ENCODE measurements around the gene PUS7. TPM values are rescaled to one million over a fixed set of nuclear protein-coding genes. Genes with fewer than 3 reads are reported as not detected.
"Not testable (repeated sequence)": the region's sequence is repeated elsewhere in the genome, so short reads cannot be mapped to it uniquely, and the experiment has no call there.

The PUS7 gene
- polyA plus RNA-seq, 1 donor (not counting 4 experiments of a cell fraction or from before 2014, with no cell fraction given) = 25.2 TPM

- Histone ChIP-seq H3K9me1 (ENCODE audit: control insufficient read depth, extremely low read depth, insufficient read depth, low read length) (no peaks in the 10 kb centered on the region), H3K36me3 (ENCODE audit: control insufficient read depth in 2 of 2, extremely low read depth in 1 of 2, insufficient read depth in 2 of 2, low read length in 2 of 2) (peaks cover 1 to 8% of the 10 kb centered on the region in 2 experiments), H3K27me3 (ENCODE audit: control insufficient read depth, extremely low read depth, insufficient read depth, low read length) (no peaks in the 10 kb centered on the region), H3K9ac (ENCODE audit: control insufficient read depth, extremely low read depth, insufficient read depth, low read length) (no peak overlapping the region), H3K4me1 (ENCODE audit: control insufficient read depth, extremely low read depth, insufficient read depth, low read length) (peaks cover 10% of the 10 kb centered on the region), H3K79me2 (ENCODE audit: control insufficient read depth, insufficient read depth, low read length) (peaks cover 61% of the 10 kb centered on the region), H3K4me2 (ENCODE audit: control insufficient read depth, extremely low read depth, insufficient read depth, low read depth, low read length) (no peak overlapping the region), H3K27ac (ENCODE audit: control insufficient read depth, insufficient read depth, low read length) (no peak overlapping the region), H4K20me1 (ENCODE audit: control insufficient read depth, extremely low read depth, insufficient read depth, low read length) (no peaks in the 10 kb centered on the region), H3K9me3 (ENCODE audit: control insufficient read depth, low read depth, low read length) (no peaks in the 10 kb centered on the region), H3K4me3 (ENCODE audit: control insufficient read depth in 2 of 3, extremely low read depth in 1 of 3, insufficient read depth in 2 of 3, low read depth in 1 of 3, low read length in 3 of 3) (no peak overlapping the region), H2AFZ (ENCODE audit: control insufficient read depth, low read length) (no peak overlapping the region)
- TF ChIP-seq, protein P1, sequence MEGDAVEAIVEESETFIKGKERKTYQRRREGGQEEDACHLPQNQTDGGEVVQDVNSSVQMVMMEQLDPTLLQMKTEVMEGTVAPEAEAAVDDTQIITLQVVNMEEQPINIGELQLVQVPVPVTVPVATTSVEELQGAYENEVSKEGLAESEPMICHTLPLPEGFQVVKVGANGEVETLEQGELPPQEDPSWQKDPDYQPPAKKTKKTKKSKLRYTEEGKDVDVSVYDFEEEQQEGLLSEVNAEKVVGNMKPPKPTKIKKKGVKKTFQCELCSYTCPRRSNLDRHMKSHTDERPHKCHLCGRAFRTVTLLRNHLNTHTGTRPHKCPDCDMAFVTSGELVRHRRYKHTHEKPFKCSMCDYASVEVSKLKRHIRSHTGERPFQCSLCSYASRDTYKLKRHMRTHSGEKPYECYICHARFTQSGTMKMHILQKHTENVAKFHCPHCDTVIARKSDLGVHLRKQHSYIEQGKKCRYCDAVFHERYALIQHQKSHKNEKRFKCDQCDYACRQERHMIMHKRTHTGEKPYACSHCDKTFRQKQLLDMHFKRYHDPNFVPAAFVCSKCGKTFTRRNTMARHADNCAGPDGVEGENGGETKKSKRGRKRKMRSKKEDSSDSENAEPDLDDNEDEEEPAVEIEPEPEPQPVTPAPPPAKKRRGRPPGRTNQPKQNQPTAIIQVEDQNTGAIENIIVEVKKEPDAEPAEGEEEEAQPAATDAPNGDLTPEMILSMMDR (optimal IDR thresholded peaks at IDR 0.05 in 1 of 3, IDR thresholded peaks at IDR 0.05 in 1 of 3, conservative IDR thresholded peaks at IDR 0.05 in 1 of 3; ENCODE audit: extremely low read depth in 1 of 3, insufficient read depth in 2 of 3, low read length in 3 of 3) = no peak
- TF ChIP-seq EZH2 (IDR thresholded peaks at IDR 0.05; ENCODE audit: low read length) = no peak
- DNase-seq (ENCODE audit: low read depth, low spot score) (no peak), FAIRE-seq (no peak)
- dilution Hi-C loops (cut with MboI; ENCODE audit: extremely low pct_ligation_motif_present, low sequenced_read_pairs) = no loop called here
Observed at GRCh38 chr7:105519353-105519752, 2.7 kb downstream of the PUS7 start.

DNA sequence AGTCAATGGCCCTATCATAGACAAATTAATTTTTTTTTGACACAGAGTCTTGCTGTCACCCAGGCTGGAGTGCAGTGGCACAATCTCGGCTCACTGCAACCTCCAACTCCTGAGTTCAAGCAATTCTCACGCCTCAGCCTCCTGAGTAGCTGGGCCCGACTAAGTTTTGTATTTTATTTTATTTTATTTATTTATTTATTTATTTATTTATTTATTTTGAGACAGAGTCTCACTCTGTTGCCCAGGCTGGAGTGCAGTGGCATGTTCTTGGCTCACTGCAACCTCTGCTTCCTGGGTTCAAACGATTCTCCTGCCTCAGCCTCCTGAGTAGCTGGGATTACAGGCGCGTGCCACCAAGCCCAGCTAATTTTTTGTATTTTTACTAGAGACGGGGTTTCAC, 6.5 kb downstream of the PUS7 start:
- H3K4me3 ChIP-seq (ENCODE audit: control insufficient read depth in 2 of 3, extremely low read depth in 1 of 3, insufficient read depth in 2 of 3, low read depth in 1 of 3, low read length in 3 of 3); H2AFZ ChIP-seq (ENCODE audit: control insufficient read depth, low read length); H3K9ac ChIP-seq (ENCODE audit: control insufficient read depth, extremely low read depth, insufficient read depth, low read length); H3K4me2 ChIP-seq (ENCODE audit: control insufficient read depth, extremely low read depth, insufficient read depth, low read depth, low read length); H3K9me3 ChIP-seq (ENCODE audit: control insufficient read depth, low read depth, low read length); H4K20me1 ChIP-seq (ENCODE audit: control insufficient read depth, extremely low read depth, insufficient read depth, low read length); DNase-seq (ENCODE audit: low read depth, low spot score); H3K36me3 ChIP-seq (ENCODE audit: control insufficient read depth in 2 of 2, extremely low read depth in 1 of 2, insufficient read depth in 2 of 2, low read length in 2 of 2); H3K9me1 ChIP-seq (ENCODE audit: control insufficient read depth, extremely low read depth, insufficient read depth, low read length); H3K27me3 ChIP-seq (ENCODE audit: control insufficient read depth, extremely low read depth, insufficient read depth, low read length); FAIRE-seq; dilution Hi-C loops (cut with MboI; ENCODE audit: extremely low pct_ligation_motif_present, low sequenced_read_pairs); H3K27ac ChIP-seq (ENCODE audit: control insufficient read depth, insufficient read depth, low read length); H3K4me1 ChIP-seq (ENCODE audit: control insufficient read depth, extremely low read depth, insufficient read depth, low read length): not testable (repeated sequence)
- H3K79me2 ChIP-seq (ENCODE audit: control insufficient read depth, insufficient read depth, low read length) = peaks cover 76% of the 10 kb centered on the region

DNA sequence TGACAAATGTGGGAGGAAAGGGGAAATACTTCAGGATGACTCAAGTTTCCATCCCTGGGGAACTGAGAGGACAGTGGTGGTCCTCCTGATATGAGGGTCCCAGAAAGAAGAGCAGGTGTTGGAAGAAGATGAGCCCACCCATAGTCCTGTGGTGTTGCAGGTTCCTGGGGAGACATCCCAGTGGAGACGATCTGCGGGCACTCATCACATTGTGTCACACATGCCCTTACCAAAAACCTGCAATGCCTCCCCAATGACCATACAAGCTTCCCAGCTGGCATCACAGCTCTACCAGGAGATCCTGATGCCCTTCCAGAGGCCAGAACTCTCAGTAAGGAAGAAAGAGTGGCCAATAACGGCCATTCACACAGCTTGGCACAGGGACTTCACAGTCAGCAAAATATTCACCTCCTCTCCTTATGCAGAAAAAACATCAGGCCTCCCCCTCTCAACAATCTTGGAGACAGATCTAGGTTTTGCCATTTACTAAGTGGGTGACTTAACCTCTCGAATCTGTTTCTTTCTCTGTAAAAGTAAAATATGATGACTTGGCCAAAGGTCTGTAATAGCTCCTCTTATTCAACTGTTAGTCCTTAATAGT, 9.0 kb downstream of the PUS7 start:
- H3K9me1 ChIP-seq (ENCODE audit: control insufficient read depth, extremely low read depth, insufficient read depth, low read length) = no peaks in the 10 kb centered on the region
- H3K4me2 ChIP-seq (ENCODE audit: control insufficient read depth, extremely low read depth, insufficient read depth, low read depth, low read length) = no peak overlapping the region
- no peak overlapping the region for H3K4me3 ChIP-seq (ENCODE audit: control insufficient read depth in 2 of 3, extremely low read depth in 1 of 3, insufficient read depth in 2 of 3, low read depth in 1 of 3, low read length in 3 of 3)
- TF ChIP-seq EZH2 (IDR thresholded peaks at IDR 0.05; ENCODE audit: low read length) = no peak
- TF ChIP-seq, protein P1 (optimal IDR thresholded peaks at IDR 0.05 in 1 of 3, IDR thresholded peaks at IDR 0.05 in 1 of 3, conservative IDR thresholded peaks at IDR 0.05 in 1 of 3; ENCODE audit: extremely low read depth in 1 of 3, insufficient read depth in 2 of 3, low read length in 3 of 3) = no peak
- dilution Hi-C loops (cut with MboI; ENCODE audit: extremely low pct_ligation_motif_present, low sequenced_read_pairs) = no loop called here
- H3K27me3 ChIP-seq (ENCODE audit: control insufficient read depth, extremely low read depth, insufficient read depth, low read length) = no peaks in the 10 kb centered on the region
- no peak overlapping the region for H3K9ac ChIP-seq (ENCODE audit: control insufficient read depth, extremely low read depth, insufficient read depth, low read length)
- FAIRE-seq (no peak), DNase-seq (ENCODE audit: low read depth, low spot score) (no peak)
- no peak overlapping the region for H3K27ac ChIP-seq (ENCODE audit: control insufficient read depth, insufficient read depth, low read length)
- peaks cover 74% of the 10 kb centered on the region for H3K79me2 ChIP-seq (ENCODE audit: control insufficient read depth, insufficient read depth, low read length)
- peaks cover 4% of the 10 kb centered on the region for H4K20me1 ChIP-seq (ENCODE audit: control insufficient read depth, extremely low read depth, insufficient read depth, low read length)
- no peaks in the 10 kb centered on the region for H3K4me1 ChIP-seq (ENCODE audit: control insufficient read depth, extremely low read depth, insufficient read depth, low read length)
- no peaks in the 10 kb centered on the region for H3K9me3 ChIP-seq (ENCODE audit: control insufficient read depth, low read depth, low read length)
- H2AFZ ChIP-seq (ENCODE audit: control insufficient read depth, low read length) = no peak overlapping the region
- H3K36me3 ChIP-seq (ENCODE audit: control insufficient read depth in 2 of 2, extremely low read depth in 1 of 2, insufficient read depth in 2 of 2, low read length in 2 of 2) = peaks cover 1 to 6% of the 10 kb centered on the region in 2 experiments

Measured in keratinocyte (primary cell).